Skin epidermis (tissue), 12 donors: ENCODE data around the gene USP13.
"Not testable (repeated sequence)": the region's sequence is repeated elsewhere in the genome, so short reads cannot be mapped to it uniquely, and the experiment has no call there.

Source experiments
- H3K27ac ChIP-seq, 21 experiments: fragments of 200-600 bp; sonication (generic) in 11 of 21; one replicate each; pipeline ENCODE4 v1.5.0; 2020; ENCODE audit warnings: mild to moderate bottlenecking in 3 of 21, inconsistent platforms in 2 of 21, moderate library complexity in 2 of 21
- H3K4me3 ChIP-seq, 7 experiments: fragments of 200-600 bp; sonication (generic) in 2 of 7; one replicate each; pipeline ENCODE4 v1.5.0; 2020; ENCODE audit warnings: inconsistent platforms in 2 of 7, mild to moderate bottlenecking in 2 of 7, moderate library complexity in 1 of 7

USP13 gene

DNA sequence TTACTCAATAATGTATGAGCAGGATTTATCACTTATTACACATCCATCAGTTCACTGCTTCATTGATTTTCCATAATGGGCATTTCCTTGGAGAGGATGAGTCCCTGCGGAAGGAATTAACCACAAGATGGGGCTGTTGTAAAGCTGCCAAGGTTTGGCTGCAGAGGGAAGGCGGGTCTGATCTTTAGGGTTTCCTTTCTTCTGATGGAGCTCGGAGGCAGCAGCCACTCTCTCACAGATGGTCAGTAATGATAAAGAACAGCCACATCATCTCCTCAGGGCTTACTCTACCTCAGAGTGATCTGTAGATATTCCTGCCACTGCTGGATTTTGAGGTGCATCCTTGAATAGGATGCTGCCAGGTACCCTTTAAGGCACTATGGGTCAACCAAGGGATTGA is 115.2 kb downstream of the USP13 start:
- H3K4me3 ChIP-seq = no peak overlapping the region
- no peak overlapping the region for H3K27ac ChIP-seq

DNA sequence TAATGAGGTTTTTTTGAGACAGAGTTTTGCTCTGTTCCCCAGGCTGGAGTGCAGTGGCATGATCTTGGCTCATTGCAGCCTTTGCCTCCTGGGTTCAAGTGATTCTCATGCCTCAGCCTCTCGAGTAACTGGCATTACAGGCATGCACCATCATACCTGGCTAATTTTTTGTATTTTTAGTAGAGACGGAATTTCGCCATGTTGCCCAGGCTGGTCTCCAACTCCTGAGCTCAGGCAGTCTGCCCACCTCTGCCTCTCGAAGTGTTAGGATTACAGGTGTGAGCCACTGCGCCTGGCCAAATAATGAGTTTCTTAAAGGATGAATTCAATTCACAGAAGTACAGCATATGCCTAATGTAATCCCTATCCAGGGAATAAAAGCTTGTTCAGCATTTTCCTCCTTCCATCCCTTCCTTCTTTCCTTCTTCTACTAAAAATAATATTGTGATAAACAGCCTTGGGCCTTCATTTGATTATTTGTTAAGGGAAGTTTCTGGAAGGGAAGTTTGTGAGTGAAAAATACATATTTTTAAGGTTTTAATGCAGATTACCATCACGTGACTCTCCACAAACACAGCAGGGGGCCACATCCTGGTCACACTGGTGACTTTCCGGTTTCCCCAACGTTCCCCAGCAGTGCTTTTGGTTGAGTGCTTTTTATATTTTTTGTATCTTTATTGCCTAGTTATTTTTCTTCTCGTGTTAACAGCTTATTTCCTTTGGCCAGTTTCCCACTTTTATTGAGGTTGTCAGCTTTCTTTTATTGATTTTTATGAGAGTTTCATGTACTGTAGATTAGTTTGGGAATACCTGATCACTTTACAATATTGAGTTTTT is 116.8 kb downstream of the USP13 start:
- H3K27ac ChIP-seq = no peak overlapping the region

DNA sequence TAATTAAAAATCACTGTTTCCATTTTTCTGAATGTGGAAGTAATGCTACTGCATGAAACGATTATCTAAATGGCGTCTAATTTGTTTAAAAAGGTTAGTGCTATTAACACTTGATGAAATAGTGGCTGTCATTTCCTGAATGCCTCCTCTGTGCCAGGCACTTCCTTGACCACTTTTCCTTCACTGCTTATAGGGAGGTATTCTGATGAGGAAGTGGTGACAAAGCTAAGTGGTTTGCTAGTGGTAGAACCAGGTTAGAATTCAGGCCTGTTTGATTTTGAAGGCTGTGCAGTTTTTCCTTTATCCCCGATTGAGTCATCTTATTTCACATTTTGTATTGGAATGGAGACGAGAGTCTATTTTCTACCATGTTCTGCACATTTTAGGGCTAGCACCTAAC is 119.0 kb downstream of the USP13 start:
- Histone ChIP-seq H3K27ac (no peak overlapping the region), H3K4me3 (no peak overlapping the region)

More for the DNA sequence above, 116.8 kb downstream of the USP13 start:
- H3K4me3 ChIP-seq = no peak overlapping the region

DNA sequence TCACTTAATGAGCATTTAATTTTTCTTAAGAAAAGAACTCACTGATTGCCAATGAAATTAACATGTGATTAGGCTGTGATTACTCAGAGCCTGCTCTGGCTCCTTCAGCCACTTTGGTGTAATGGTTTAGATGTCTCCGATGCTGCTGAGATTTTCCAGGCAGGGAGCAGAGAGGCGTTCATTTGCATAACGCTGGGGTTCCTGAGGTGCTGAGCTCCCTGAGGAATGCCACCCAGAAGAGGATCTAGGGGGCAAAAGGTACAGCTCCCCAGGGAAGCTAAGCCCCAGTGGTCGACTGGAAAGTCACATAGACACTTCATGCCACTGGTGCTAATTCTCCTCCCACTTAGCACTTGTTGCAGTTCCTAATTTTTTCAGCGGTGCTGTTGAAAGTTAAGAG is 119.5 kb downstream of the USP13 start:
- Histone ChIP-seq H3K27ac (no peak overlapping the region), H3K4me3 (no peak overlapping the region)

DNA sequence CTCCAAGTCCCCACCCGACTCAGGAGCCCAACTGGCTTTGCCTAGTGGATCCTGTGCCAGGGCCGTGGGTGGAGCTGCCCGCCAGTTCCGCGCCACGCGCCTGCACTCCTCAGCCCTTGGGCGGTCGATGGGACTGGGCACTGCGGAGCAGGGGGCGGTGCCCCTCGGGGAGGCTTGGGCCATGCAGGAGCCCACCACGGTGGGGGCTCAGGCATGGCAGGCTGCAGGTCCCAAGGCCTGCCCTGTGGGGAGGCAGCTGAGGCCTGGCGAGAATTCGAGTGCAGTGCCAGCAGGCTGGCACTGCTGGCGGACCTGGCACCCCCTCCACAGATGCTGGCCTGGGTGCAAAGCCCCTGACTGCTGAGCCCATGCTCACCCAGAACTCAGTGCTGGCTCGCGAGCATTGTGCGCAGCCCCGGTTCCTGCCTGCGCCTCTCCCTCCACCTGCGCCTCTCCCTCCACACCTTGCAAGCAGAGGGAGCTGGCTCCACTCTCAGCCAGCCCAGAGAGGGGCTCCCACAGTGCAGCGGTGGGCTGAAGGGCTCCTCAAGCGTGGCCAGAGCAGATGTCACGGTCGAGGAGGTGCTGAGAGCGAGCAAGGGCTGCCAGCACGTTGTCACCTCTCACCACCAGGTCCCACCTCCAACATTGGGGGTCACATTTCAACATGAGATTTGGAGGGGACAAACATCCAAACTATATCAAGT is 122.7 kb downstream of the USP13 start:
- H3K4me3 ChIP-seq = no peak overlapping the region
- H3K27ac ChIP-seq = no peak overlapping the region

DNA sequence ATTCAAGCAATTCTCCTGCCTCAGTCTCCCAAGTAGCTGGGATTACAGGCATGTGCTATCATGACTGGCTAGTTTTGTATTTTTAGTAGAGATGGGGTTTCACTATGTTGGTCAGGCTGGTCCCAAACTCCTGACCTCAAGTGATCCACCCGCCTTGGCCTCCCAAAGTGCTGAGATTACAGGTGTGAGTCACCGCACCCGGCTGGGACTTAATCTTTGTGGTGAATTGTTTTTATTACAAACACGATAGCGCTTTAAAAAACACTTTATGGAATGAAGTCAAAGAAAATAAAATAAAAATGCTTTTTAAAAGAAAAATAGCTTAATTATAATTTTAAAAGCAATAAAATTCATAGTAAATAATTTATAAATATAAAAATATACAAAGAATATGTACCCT is 130.0 kb downstream of the USP13 start:
- not testable (repeated sequence) for H3K27ac ChIP-seq

DNA sequence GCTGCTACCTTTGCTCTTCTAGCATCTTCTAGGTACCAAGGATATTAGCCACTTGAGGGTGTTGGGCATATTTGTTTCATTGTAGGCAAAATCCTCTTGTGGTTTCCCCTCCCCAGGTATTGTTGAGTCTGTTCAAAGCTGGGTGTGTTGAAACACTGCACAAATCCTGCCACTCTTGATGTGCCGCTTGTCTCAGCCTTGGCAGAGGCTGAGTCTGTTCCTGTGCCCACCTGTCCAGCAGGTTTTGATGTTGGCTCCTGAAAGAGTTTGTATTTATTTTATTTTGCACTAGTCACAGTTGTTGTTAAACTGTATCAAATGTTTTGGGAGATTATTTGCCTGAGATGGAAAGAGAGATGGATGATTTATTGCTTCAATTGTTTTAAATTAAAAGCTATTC is 136.2 kb downstream of the USP13 start:
- Histone ChIP-seq H3K4me3 (no peak overlapping the region), H3K27ac (no peak overlapping the region)

More for the DNA sequence above, 130.0 kb downstream of the USP13 start:
- H3K4me3 ChIP-seq = not testable (repeated sequence)

DNA sequence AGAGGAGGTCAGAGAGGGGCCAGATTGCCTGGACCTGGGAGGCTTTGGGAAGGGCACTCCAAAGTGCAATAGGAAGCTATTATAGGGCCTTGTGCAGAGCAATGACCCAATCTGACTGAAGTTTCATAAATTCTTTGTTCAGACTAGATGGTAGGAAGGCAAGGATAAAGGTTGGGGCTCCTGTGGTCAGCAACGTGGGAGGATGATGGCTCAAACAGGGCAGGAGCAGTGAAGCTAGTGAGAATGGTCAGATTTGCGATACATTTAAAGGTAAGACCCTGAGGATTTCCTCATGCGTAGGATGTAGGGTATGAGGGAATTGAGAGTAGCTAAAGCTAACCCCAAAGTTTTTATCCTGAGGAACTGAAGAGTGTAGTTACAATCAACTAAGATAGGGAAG is 139.0 kb downstream of the USP13 start:
- Histone ChIP-seq H3K27ac (no peak overlapping the region), H3K4me3 (no peak overlapping the region)

DNA sequence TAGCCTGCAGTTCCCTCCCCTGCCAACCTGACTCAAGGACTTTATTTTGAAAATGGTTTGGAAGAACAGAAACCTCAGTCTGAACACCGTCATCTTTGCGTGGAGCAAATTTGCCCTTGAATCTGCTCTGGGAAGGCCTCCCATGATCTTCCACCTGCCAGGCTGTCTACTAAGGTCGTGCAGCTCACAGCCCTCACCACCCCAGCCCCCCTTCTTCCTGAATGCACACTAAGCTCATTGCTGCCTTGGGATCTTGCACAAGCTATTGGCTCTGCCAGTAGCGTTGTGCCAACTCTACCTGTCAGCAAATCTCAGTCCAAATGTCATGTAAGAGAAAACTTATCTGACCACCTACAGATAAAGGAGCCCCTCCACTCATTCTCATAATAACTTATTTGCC is 141.5 kb downstream of the USP13 start:
- Histone ChIP-seq H3K4me3 (no peak overlapping the region), H3K27ac (no peak overlapping the region)

DNA sequence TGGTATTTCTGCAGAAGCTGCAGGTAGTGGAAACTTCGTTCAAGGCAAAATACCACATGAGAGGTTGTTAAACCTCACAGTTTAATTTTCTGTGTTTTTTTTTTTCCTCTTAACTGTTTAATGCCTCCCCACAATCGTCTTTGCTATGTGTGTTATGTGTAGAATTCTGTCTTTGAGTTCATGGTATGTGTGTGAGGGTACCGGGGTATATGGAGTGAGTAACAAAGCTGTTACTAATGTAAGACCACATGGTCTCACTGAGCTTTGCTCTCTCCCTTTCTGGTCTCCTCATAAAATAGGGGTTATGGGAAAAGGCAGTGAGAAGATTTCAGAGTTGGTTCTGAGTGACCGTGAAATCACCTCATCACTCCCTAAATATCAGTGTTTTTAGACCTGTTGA is 143.6 kb downstream of the USP13 start:
- H3K27ac ChIP-seq = no peak overlapping the region
- H3K4me3 ChIP-seq = no peak overlapping the region

DNA sequence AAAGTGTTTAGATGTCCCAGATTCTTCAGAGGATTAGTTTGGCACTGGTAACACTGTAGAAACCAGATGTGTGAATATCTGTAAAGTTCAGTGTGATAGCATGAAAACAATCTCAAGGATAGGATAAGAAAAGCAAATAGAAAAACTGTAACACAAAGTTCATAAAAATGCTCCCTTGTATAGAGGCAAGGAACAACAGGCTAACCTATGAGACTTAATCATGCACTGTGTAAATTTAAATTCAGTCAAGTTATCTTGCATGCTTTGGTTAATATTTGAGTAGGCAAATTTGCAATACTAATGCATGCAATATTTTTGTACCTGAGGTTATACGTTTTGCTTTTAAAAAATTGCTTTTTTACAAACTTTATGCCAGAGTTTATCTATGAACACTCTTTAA is 144.4 kb downstream of the USP13 start:
- Histone ChIP-seq H3K4me3 (no peak overlapping the region), H3K27ac (no peak overlapping the region)

DNA sequence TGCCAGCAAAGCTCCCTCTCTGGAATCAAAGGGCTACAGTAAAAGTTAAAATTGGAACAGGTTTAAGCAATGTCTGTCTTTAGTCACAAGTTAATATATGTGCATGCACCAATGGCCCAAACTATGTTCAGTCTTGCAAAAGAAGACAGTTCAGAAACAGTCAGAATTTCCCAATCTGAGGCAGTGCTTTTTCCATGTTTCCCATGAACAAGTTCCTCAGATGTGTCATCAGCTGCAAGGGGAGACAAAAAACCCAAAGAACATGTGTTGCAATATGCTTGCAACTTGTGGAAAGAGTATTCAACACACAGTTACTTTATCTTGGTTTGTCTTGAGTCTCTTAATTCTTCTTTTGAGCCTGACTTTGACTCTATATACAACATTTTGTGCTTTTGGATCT is 148.4 kb downstream of the USP13 start:
- H3K4me3 ChIP-seq = no peak overlapping the region
- peak overlapping the region in 1 of 21 experiments; percentile 14 for H3K27ac ChIP-seq

DNA sequence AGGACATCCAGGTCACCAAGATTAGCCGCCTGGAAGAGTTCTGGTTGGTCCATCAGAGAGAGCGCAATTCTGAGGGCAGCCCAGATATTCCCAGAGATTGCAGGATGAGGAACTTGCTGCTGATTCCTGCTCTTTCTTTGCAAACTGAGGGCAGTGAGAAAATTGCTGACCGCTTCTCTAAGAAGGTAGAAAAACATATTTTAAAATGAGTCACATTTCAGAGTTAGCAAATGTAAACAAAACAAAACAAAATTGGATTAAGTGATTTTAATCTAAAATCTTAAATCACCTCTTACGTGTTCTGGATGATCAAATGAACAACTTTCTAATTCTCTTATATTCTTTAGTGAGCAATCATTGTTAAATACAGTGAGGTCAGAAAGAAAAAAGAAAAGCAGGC is 149.0 kb downstream of the USP13 start:
- Histone ChIP-seq H3K4me3 (no peak overlapping the region), H3K27ac (peak overlapping the region in 1 of 21 experiments; percentile 14)

DNA sequence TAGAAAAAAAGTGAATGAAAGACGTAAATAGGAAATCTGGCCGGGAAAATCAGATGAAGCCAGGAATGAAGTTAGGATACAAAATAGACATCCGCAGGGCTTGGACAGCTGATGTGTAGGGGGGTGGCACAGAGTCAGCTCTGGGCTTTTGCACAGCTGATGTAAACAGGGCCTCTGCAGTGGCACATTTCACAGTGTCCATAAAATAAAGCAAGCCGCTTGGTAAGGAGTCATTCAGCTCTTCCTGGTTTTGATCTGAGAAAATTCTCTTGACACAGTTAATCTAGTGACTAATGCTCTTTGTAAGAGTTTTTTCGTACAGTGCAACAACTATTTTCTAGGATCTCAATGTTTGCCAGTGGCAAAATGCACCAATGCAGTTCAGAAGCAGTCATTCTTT is 153.3 kb downstream of the USP13 start:
- H3K4me3 ChIP-seq = no peak overlapping the region
- H3K27ac ChIP-seq = no peak overlapping the region

DNA sequence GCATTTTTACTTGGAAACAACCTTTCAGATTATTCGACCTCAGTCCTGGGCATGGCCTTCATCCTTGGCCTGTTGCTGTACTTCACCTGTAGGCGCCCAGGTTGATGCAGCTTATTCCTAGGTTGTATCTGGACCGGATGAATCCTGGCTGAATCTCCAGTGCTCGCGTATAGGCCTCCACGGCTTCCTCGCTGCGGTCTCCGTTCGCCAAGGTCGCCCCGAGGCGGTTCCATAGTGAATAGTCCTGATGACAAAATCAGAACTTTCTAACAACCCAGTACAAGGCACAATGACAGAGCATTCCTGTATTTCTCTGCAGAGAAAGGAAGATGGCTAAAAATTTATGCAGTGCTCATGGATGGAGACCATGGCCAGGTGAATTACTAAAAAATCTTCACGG is 154.7 kb downstream of the USP13 start:
- Histone ChIP-seq H3K27ac (no peak overlapping the region), H3K4me3 (no peak overlapping the region)

DNA sequence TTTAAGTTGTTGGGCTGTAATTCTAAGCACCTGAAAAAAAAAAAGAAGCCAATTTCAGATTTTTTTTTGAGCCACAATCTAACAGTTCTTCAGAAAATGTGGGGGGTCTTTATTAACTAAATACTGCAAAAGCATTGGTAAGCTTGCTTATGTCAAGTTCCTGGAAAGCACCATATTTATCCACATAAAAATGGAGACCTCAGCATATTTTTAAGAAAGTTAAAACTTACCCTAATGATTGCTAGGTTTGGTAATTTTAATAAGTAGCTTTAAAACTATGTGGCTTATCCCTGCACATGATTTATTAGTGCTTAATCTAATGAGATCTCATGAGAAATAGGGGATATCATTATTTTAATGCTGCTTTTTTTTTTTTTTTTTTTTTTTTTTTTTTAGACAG is 156.8 kb downstream of the USP13 start:
- Histone ChIP-seq H3K27ac (no peak overlapping the region), H3K4me3 (no peak overlapping the region)

DNA sequence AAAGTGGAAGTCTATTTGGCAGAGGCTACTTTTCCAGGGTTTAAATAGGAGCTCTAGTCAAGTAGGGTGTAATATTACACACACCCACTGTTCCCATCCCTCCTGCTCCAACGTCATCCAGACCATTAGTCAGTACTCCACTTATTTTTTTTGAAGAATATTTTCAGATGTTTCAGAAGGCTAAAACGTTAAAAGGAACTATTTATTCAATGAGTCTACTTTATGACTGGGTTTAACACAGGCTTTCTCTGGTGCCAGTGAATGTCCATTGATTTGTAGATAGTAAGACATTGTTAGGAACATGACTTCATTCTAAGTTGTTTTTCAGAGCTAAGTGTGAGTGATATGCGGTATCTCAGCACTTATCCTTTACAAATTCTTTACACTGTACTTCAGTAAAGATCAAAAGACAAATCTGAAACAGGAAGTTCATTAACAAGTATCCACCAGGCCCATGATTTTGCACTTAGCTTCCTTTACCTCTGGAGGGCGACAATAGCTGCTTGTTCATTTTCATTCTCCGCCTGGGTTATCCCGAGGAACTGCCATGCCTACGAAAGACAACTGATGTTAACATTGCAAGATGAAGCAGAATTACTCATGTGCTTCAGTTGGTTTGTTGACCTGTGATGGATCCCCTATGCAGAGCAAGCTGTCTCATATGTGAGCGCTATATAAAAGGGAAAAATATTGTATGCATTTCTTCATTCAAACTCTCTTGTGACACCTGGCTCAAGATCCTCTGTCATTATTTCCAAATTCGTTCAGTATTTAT is 158.7 kb downstream of the USP13 start:
- Histone ChIP-seq H3K27ac (peak overlapping the region in 1 of 21 experiments; percentile 10), H3K4me3 (no peak overlapping the region)

DNA sequence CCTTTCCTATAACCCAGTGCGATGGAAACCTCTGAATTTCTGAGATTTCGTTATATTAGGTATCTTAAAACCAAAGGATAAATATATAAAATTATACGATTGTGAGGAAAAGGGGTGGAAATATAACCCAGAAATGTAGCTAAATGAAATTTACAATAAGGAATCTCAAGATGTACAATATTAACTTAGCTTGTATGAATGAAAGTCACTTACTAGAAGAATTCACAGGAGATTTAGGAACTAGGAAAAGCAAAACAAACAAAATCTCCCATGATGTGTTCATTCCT is 159.2 kb downstream of the USP13 start:
- Histone ChIP-seq H3K27ac (no peak overlapping the region), H3K4me3 (no peak overlapping the region)

DNA sequence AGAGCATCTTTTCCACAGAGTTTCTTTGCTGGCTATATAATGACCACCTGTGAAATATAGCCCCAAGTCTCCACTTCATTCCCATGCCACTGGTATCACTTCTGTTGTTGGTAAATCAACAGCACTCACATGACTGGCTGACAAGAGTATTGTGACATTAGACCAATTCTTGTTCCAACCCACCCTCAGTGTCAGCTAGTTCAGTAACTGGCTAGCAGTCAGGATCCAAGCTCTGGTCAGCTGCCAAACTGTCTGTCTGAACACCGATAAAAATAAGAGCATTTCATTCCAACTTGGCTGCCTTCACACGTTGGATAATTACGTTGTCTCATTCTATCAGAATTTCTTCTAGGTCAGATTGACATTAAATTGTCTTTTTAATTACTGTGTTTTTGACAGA is 166.5 kb downstream of the USP13 start:
- no peak overlapping the region for H3K27ac ChIP-seq
- no peak overlapping the region for H3K4me3 ChIP-seq

DNA sequence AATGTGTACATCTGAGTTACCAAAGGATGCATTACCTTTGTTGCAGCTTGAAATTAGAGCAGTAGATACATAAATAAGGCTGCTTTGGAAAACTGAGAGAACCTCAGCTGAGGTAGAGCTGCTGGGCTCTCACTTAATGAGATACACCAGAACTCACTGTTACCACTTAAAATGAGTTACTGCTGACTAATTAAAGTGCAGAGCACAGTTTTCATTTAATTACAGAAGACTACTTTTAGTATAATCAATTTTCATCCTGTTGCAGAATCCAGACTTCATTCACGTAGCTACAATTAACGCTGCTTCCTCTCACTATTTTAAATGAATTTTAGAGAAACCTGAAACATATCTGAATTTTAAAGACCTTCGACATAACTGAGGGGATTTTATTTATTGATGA is 169.5 kb downstream of the USP13 start:
- Histone ChIP-seq H3K4me3 (no peak overlapping the region), H3K27ac (no peak overlapping the region)
